GM18507 (cell line): ENCODE measurements around the gene MOB3A.

Experiments used
- DNase-seq: peaks from one replicate; pipeline ENCODE4 v3.0.0; 2011; ENCODE audit warnings: low read depth; ENCODE audit not compliant: insufficient read length; ENCODE audit errors: extremely low spot score
- FAIRE-seq: peaks from 2 replicates; lab custom pipeline; 2011; peaks lifted over from hg19 to GRCh38; lab: Jason Lieb, UNC

The MOB3A gene

GRCh38 chr19:2126879-2127518 lies 30.9 kb upstream of the MOB3A start:
- DNase-seq, result no peak
- no peak for FAIRE-seq

- no peak for FAIRE-seq
- no peak for DNase-seq
These were observed 27.7 kb upstream of the MOB3A start for GRCh38 chr19:2123682-2124387.

- no peak for FAIRE-seq
- no peak for DNase-seq
These were observed 26.9 kb upstream of the MOB3A start for GRCh38 chr19:2122982-2123381.

GRCh38 chr19:2122251-2122650 lies 26.1 kb upstream of the MOB3A start:
- FAIRE-seq, result no peak
- DNase-seq, result no peak

GRCh38 chr19:2121416-2122051 lies 25.4 kb upstream of the MOB3A start:
- no peak for FAIRE-seq
- no peak for DNase-seq

GRCh38 chr19:2120821-2121220 lies 24.7 kb upstream of the MOB3A start:
- FAIRE-seq (no peak), DNase-seq (no peak)

GRCh38 chr19:2119921-2120785 lies 24.0 kb upstream of the MOB3A start:
- FAIRE-seq (no peak), DNase-seq (no peak)

GRCh38 chr19:2118438-2118837 lies 22.3 kb upstream of the MOB3A start:
- no peak for FAIRE-seq

GRCh38 chr19:2117215-2117960 lies 21.3 kb upstream of the MOB3A start:
- DNase-seq (no peak), FAIRE-seq (no peak)

More at GRCh38 chr19:2118438-2118837, 22.3 kb upstream of the MOB3A start:
- DNase-seq, result no peak

GRCh38 chr19:2116507-2116906 lies 20.4 kb upstream of the MOB3A start:
- FAIRE-seq, result no peak

GRCh38 chr19:2115911-2116426 lies 19.8 kb upstream of the MOB3A start:
- no peak for DNase-seq
- FAIRE-seq, result no peak

More at GRCh38 chr19:2116507-2116906, 20.4 kb upstream of the MOB3A start:
- no peak for DNase-seq

GRCh38 chr19:2115324-2115723 lies 19.2 kb upstream of the MOB3A start:
- DNase-seq (no peak), FAIRE-seq (no peak)

- FAIRE-seq, result no peak
- no peak for DNase-seq
These were observed 18.7 kb upstream of the MOB3A start for GRCh38 chr19:2114821-2115220.

GRCh38 chr19:2114218-2114617 lies 18.1 kb upstream of the MOB3A start:
- no peak for DNase-seq
- no peak for FAIRE-seq

GRCh38 chr19:2113439-2114211 lies 17.5 kb upstream of the MOB3A start:
- FAIRE-seq (no peak), DNase-seq (no peak)

GRCh38 chr19:2112516-2113320 lies 16.6 kb upstream of the MOB3A start:
- DNase-seq (no peak), FAIRE-seq (no peak)

GRCh38 chr19:2111886-2112285 lies 15.8 kb upstream of the MOB3A start:
- DNase-seq (no peak), FAIRE-seq (no peak)

GRCh38 chr19:2111425-2111824 lies 15.3 kb upstream of the MOB3A start:
- no peak for DNase-seq
- no peak for FAIRE-seq
